T-cell (primary cell): ENCODE results near the gene ZBTB25. TPM values are rescaled to one million over a fixed set of nuclear protein-coding genes. Genes with fewer than 3 reads are reported as not detected.

Experiments
- ATAC-seq, 4 experiments: fragments of 200-7000 bp in 3 of 4; fragments of 150-1000 bp in 1 of 4; cut with Tn5 transposase; replicated peaks in 1 of 4; 1 replicate in 3 of 4; 2 replicates in 1 of 4; pipeline ENCODE4 v1.10.0; 2021; ENCODE audit warnings: moderate library complexity in 3 of 4, mild to moderate bottlenecking in 2 of 4, moderate number of reproducible peaks in 1 of 4
- CTCF ChIA-PET, 2 donors: fragments of 300-600 bp; sonication (Branson Sonifier 250); formaldehyde crosslinking; loops; one replicate each; lab custom pipeline; 2022; ENCODE audit warnings: antibody characterized with exemption in 2 of 2; lab: Charles Lee
- POLR2A ChIA-PET, 2 donors: fragments of 300-600 bp; sonication (Branson Sonifier 250); formaldehyde crosslinking; loops; one replicate each; lab custom pipeline; 2022; ENCODE audit warnings: antibody characterized with exemption in 2 of 2; lab: Charles Lee
- DNase-seq, 35 experiments: peaks; one replicate each; pipeline versions ENCODE4 v3.0.0 to v3.0.0-alpha.2; 2013 to 2023
- H3K27ac ChIP-seq: one replicate; pipeline ENCODE4 v1.5.1; 2013; ENCODE audit warnings: low read length
- H3K27me3 ChIP-seq, 2 experiments: replicated peaks in 1 of 2; 1 replicate in 1 of 2; 2 replicates in 1 of 2; pipeline versions ENCODE4 v1.6.1 to v1.7.0; 2013; ENCODE audit warnings: low read length in 1 of 2, mixed read lengths in 1 of 2; ENCODE audit not compliant: control insufficient read depth in 2 of 2, insufficient read depth in 2 of 2; ENCODE audit errors: extremely low read depth in 1 of 2
- H3K36me3 ChIP-seq, 2 donors: 1 replicate in 1 of 2; 2 replicates in 1 of 2; pipeline versions ENCODE4 v1.6.1 to v1.7.0; 2013; ENCODE audit warnings: low read length in 1 of 2; ENCODE audit not compliant: control insufficient read depth in 2 of 2, insufficient read depth in 1 of 2; ENCODE audit errors: extremely low read depth in 1 of 2
- H3K4me1 ChIP-seq, 2 experiments: 1 replicate in 1 of 2; 2 replicates in 1 of 2; pipeline versions ENCODE4 v1.6.1 to v1.7.0; 2013; ENCODE audit warnings: low read length in 2 of 2, mixed read lengths in 1 of 2; ENCODE audit not compliant: insufficient read depth in 2 of 2, control insufficient read depth in 1 of 2; ENCODE audit errors: extremely low read depth in 1 of 2
- H3K4me3 ChIP-seq, 2 donors: 1 replicate in 1 of 2; 2 replicates in 1 of 2; pipeline versions ENCODE4 v1.5.1 to v1.7.0; 2013; ENCODE audit warnings: mild to moderate bottlenecking in 2 of 2, low read length in 1 of 2, moderate library complexity in 1 of 2; ENCODE audit not compliant: control insufficient read depth in 1 of 2; ENCODE audit errors: extremely low read depth in 1 of 2
- H3K9me3 ChIP-seq: 2 replicates; pipeline ENCODE4 v1.7.0; 2013
- H3K27ac Mint-ChIP-seq, 2 donors: one replicate each; pipeline ENCODE4 v1.8.0; 2020 to 2021; ENCODE audit warnings: mild to moderate bottlenecking in 2 of 2, mixed read lengths in 2 of 2
- H3K27me3 Mint-ChIP-seq, 2 donors: one replicate each; pipeline ENCODE4 v1.8.0; 2021 to 2022; ENCODE audit warnings: mixed read lengths in 2 of 2
- H3K36me3 Mint-ChIP-seq: one replicate; pipeline ENCODE4 v1.8.0; 2021; ENCODE audit warnings: mixed read lengths
- H3K4me1 Mint-ChIP-seq, 3 donors: one replicate each; pipeline ENCODE4 v1.8.0; 2020 to 2022; ENCODE audit warnings: mixed read lengths in 3 of 3, mild to moderate bottlenecking in 1 of 3
- H3K4me3 Mint-ChIP-seq, 3 donors: one replicate each; pipeline ENCODE4 v1.8.0; 2020 to 2022; ENCODE audit warnings: mild to moderate bottlenecking in 3 of 3, mixed read lengths in 3 of 3, moderate library complexity in 3 of 3
- H3K9me3 Mint-ChIP-seq, 3 donors: one replicate each; pipeline ENCODE4 v1.8.0; 2020 to 2022; ENCODE audit warnings: mixed read lengths in 3 of 3
- WGBS: methylation state at CpG from one replicate; pipeline ENCODE4 v1.1.5; 2013; ENCODE audit warnings: missing lambda C conversion rate; ENCODE audit not compliant: insufficient coverage; 5-methylcytosine and 5-hydroxymethylcytosine counted together
- total RNA-seq, 35 experiments: library from RNA in 6 of 35; stranded (reverse) in 6 of 35; fragments of 120-200 nt in 1 of 35; gene quantifications; one replicate each; pipeline versions ENCODE4 v1.2.1 to v1.2.4 and lab custom pipeline; 2013 to 2026

ZBTB25 gene
- total RNA-seq, 5 donors from 2014 or later (not counting 1 experiment from before 2014, with no cell fraction given): 48.0 to 71.9 (median 51.2) TPM

GRCh38 chr14:64419003-64419402 is 84.6 kb downstream of the ZBTB25 start:
- Mint-ChIP-seq H3K27me3 (no peaks in the 10 kb centered on the region), H3K9me3 (no peaks in the 10 kb centered on the region), H3K4me3 (no peak overlapping the region), H3K36me3 (peaks cover 49% of the 10 kb centered on the region), H3K27ac (no peak overlapping the region), H3K4me1 (no peaks in the 10 kb centered on the region)
- Histone ChIP-seq H3K27me3 (no peaks in the 10 kb centered on the region), H3K27ac (no peak overlapping the region), H3K36me3 (peaks cover 7 to 45% of the 10 kb centered on the region in 2 donors), H3K4me3 (no peak overlapping the region), H3K9me3 (no peaks in the 10 kb centered on the region), H3K4me1 (no peaks in the 10 kb centered on the region)
- ATAC-seq (no peak), DNase-seq (no peak)
- 100% methylated on average over 2 of the region's 7 CpGs for WGBS
- ChIA-PET POLR2A (interaction anchor here in 1 of 2 donors (0.6 kb wide), 1 partner anchor 28 kb away, joined by 5 read pairs; no protein-coding TSS in a partner anchor), CTCF (interaction anchor here in 1 of 2 donors (0.7 kb wide), 1 partner anchor 263 kb away, joined by 3 read pairs; no protein-coding TSS in a partner anchor)

- DNase-seq: no peak
- WGBS: 100% methylated on average over 2 of the region's 7 CpGs
- no peak overlapping the region for H3K27ac ChIP-seq
- Mint-ChIP-seq H3K4me1 (no peaks in the 10 kb centered on the region), H3K27me3 (no peaks in the 10 kb centered on the region), H3K36me3 (peaks cover 48% of the 10 kb centered on the region), H3K4me3 (no peak overlapping the region), H3K27ac (no peak overlapping the region), H3K9me3 (no peaks in the 10 kb centered on the region)
- H3K27me3 ChIP-seq: no peaks in the 10 kb centered on the region
- POLR2A ChIA-PET: no interaction called here
- ATAC-seq: no peak
- no peak overlapping the region for H3K4me3 ChIP-seq
- peaks cover 7 to 44% of the 10 kb centered on the region in 2 donors for H3K36me3 ChIP-seq
- no peaks in the 10 kb centered on the region for H3K9me3 ChIP-seq
- no peaks in the 10 kb centered on the region for H3K4me1 ChIP-seq
- CTCF ChIA-PET: interaction anchor here in 1 of 2 donors (0.7 kb wide), 1 partner anchor 219 kb away, joined by 3 read pairs; no protein-coding TSS in a partner anchor
These were observed 85.9 kb downstream of the ZBTB25 start for GRCh38 chr14:64417771-64418125.

GRCh38 chr14:64417055-64417770 is 86.4 kb downstream of the ZBTB25 start:
- ATAC-seq (no peak), DNase-seq (no peak)
- Mint-ChIP-seq H3K4me3 (no peak overlapping the region), H3K27me3 (no peaks in the 10 kb centered on the region), H3K9me3 (no peaks in the 10 kb centered on the region), H3K4me1 (peaks cover 0 to 1% (median 0%) of the 10 kb centered on the region in 3 donors), H3K36me3 (peaks cover 49% of the 10 kb centered on the region), H3K27ac (no peak overlapping the region)
- H3K27me3 ChIP-seq: no peaks in the 10 kb centered on the region
- ChIA-PET CTCF (interaction anchor here (0.7 to 1.1 kb wide), 2 partner anchors 14 to 220 kb away, joined by 3 to 8 read pairs; no protein-coding TSS in a partner anchor), POLR2A (interaction anchor here in 1 of 2 donors (0.5 kb wide), 1 partner anchor 73 kb away, joined by 6 read pairs; no protein-coding TSS in a partner anchor)
- no peak overlapping the region for H3K27ac ChIP-seq
- peaks cover 7 to 43% of the 10 kb centered on the region in 2 donors for H3K36me3 ChIP-seq
- no peak overlapping the region for H3K4me3 ChIP-seq
- WGBS: 83% methylated on average over 1 of the region's 5 CpGs
- H3K9me3 ChIP-seq: no peaks in the 10 kb centered on the region
- H3K4me1 ChIP-seq: no peaks in the 10 kb centered on the region

GRCh38 chr14:64416348-64416932 is 87.2 kb downstream of the ZBTB25 start:
- no peak overlapping the region for H3K4me3 ChIP-seq
- no CpG with 5 or more reads among the region's 3 CpGs for WGBS
- no peak overlapping the region for H3K27ac ChIP-seq
- peaks cover 7 to 46% of the 10 kb centered on the region in 2 donors for H3K36me3 ChIP-seq
- no peaks in the 10 kb centered on the region for H3K4me1 ChIP-seq
- ChIA-PET POLR2A (interaction anchor here in 1 of 2 donors (0.5 to 0.7 kb wide), 2 partner anchors 50 to 74 kb away, joined by 6 to 8 read pairs; no protein-coding TSS in a partner anchor), CTCF (interaction anchor here (0.7 to 1.1 kb wide), 2 partner anchors 15 to 199 kb away, joined by 5 to 8 read pairs; no protein-coding TSS in a partner anchor)
- no peak overlapping the region for H3K4me3 Mint-ChIP-seq
- peaks cover 0 to 7% (median 5%) of the 10 kb centered on the region in 3 donors for H3K4me1 Mint-ChIP-seq
- no peaks in the 10 kb centered on the region for H3K27me3 ChIP-seq
- no peaks in the 10 kb centered on the region for H3K27me3 Mint-ChIP-seq
- peaks cover 51% of the 10 kb centered on the region for H3K36me3 Mint-ChIP-seq
- no peak overlapping the region for H3K27ac Mint-ChIP-seq
- no peak for ATAC-seq
- no peak for DNase-seq
- H3K9me3 ChIP-seq: no peaks in the 10 kb centered on the region
- H3K9me3 Mint-ChIP-seq: no peaks in the 10 kb centered on the region

- no peak overlapping the region for H3K27ac Mint-ChIP-seq
- no peak overlapping the region for H3K27ac ChIP-seq
- no peaks in the 10 kb centered on the region for H3K4me1 ChIP-seq
- no CpG with 5 or more reads among the region's 1 CpG for WGBS
- peaks cover 7 to 21% of the 10 kb centered on the region in 2 donors for H3K36me3 ChIP-seq
- peaks cover 0 to 8% (median 5%) of the 10 kb centered on the region in 3 donors for H3K4me1 Mint-ChIP-seq
- H3K36me3 Mint-ChIP-seq: peaks cover 33% of the 10 kb centered on the region
- no peaks in the 10 kb centered on the region for H3K27me3 Mint-ChIP-seq
- ATAC-seq: no peak
- no peak for DNase-seq
- H3K4me3 Mint-ChIP-seq: no peak overlapping the region
- H3K27me3 ChIP-seq: no peaks in the 10 kb centered on the region
- no peaks in the 10 kb centered on the region for H3K9me3 Mint-ChIP-seq
- no peak overlapping the region for H3K4me3 ChIP-seq
- H3K9me3 ChIP-seq: no peaks in the 10 kb centered on the region
- CTCF ChIA-PET: interaction anchor here in 1 of 2 donors (0.7 kb wide), 1 partner anchor 1495 kb away, joined by 5 read pairs; no protein-coding TSS in a partner anchor
- POLR2A ChIA-PET: no interaction called here
These were observed 91.4 kb downstream of the ZBTB25 start for GRCh38 chr14:64412237-64412636.

- ATAC-seq (no peak), DNase-seq (no peak)
- 100% methylated on average over 2 of the region's 4 CpGs for WGBS
- Histone ChIP-seq H3K9me3 (no peaks in the 10 kb centered on the region), H3K27me3 (no peaks in the 10 kb centered on the region), H3K27ac (no peak overlapping the region), H3K4me3 (no peak overlapping the region), H3K4me1 (no peaks in the 10 kb centered on the region), H3K36me3 (peaks cover 7 to 12% of the 10 kb centered on the region in 2 donors)
- Mint-ChIP-seq H3K9me3 (no peaks in the 10 kb centered on the region), H3K27me3 (no peaks in the 10 kb centered on the region), H3K4me3 (no peak overlapping the region), H3K4me1 (peaks cover 0 to 8% (median 5%) of the 10 kb centered on the region in 3 donors), H3K36me3 (peaks cover 35% of the 10 kb centered on the region), H3K27ac (no peak overlapping the region)
- ChIA-PET POLR2A (interaction anchor here in 1 of 2 donors (0.6 kb wide), 1 partner anchor 90 kb away, joined by 3 read pairs; no protein-coding TSS in a partner anchor), CTCF (no interaction called here)
These were observed 92.6 kb downstream of the ZBTB25 start for GRCh38 chr14:64411001-64411400.
